OCI-LY7 (cell line): Measurements from ENCODE around the gene GATA2. TPM values are rescaled to one million over a fixed set of nuclear protein-coding genes. Genes with fewer than 3 reads are reported as not detected.

Experiments used
- BruUV-seq: library from RNA; stranded (reverse); fragments of 400-500 nt; replicated peaks from 2 replicates; lab custom pipeline; 2021; lab: Mats Ljungman, UMichigan
- CTCF ChIA-PET: fragments of 300-600 bp; sonication (Branson Sonifier 250); formaldehyde crosslinking; loops from one replicate; lab custom pipeline; 2022; ENCODE audit warnings: antibody characterized with exemption; ENCODE audit not compliant: unreplicated experiment; lab: Charles Lee
- POLR2A ChIA-PET: fragments of 300-600 bp; sonication (Branson Sonifier 250); formaldehyde crosslinking; loops from one replicate; lab custom pipeline; 2022; ENCODE audit warnings: antibody characterized with exemption; lab: Charles Lee
- DNase-seq: peaks from one replicate; pipeline ENCODE4 v3.0.0-alpha.2; 2015; ENCODE audit warnings: low spot score
- H2AFZ ChIP-seq: fragments of 200-600 bp; sonication (generic), shearing (Covaris generic); 2 replicates; pipeline ENCODE4 v1.6.1; 2014; ENCODE audit warnings: mild to moderate bottlenecking, antibody characterized with exemption, low read length, moderate library complexity
- H3K27ac ChIP-seq: fragments of 200-600 bp; sonication (generic); 2 replicates; pipeline ENCODE4 v1.5.1; 2014; ENCODE audit warnings: mixed run types, low read depth, mild to moderate bottlenecking, moderate library complexity, low read length, inconsistent platforms; ENCODE audit not compliant: poor library complexity, severe bottlenecking
- H3K36me3 ChIP-seq: fragments of 200-600 bp; sonication (generic); 2 replicates; pipeline ENCODE4 v1.6.1; 2014; ENCODE audit warnings: mild to moderate bottlenecking, antibody characterized with exemption, low read length, moderate library complexity, mixed read lengths; ENCODE audit not compliant: insufficient read depth
- H3K4me1 ChIP-seq: fragments of 200-600 bp; sonication (generic); 2 replicates; pipeline ENCODE4 v1.5.1; 2014; ENCODE audit warnings: mild to moderate bottlenecking, low read length; ENCODE audit not compliant: insufficient read depth, poor library complexity, severe bottlenecking
- H3K4me2 ChIP-seq: fragments of 200-600 bp; sonication (generic); 2 replicates; pipeline ENCODE4 v1.6.1; 2014; ENCODE audit warnings: mild to moderate bottlenecking, low read length
- H3K4me3 ChIP-seq: fragments of 200-600 bp; sonication (generic); 2 replicates; pipeline ENCODE4 v1.5.1; 2014; ENCODE audit warnings: mild to moderate bottlenecking, low read depth, low read length; ENCODE audit not compliant: poor library complexity, severe bottlenecking
- H3K79me2 ChIP-seq: fragments of 200-600 bp; sonication (generic); 2 replicates; pipeline ENCODE4 v1.6.1; 2016; ENCODE audit warnings: low read depth, mild to moderate bottlenecking, low read length, moderate library complexity, mixed read lengths; ENCODE audit not compliant: insufficient read depth
- H3K9me2 ChIP-seq: fragments of 200-600 bp; sonication (generic); 2 replicates; pipeline ENCODE4 v1.6.1; 2016; ENCODE audit warnings: mild to moderate bottlenecking, low read length, mixed read lengths; ENCODE audit not compliant: insufficient read depth
- H3K9me3 ChIP-seq: fragments of 200-600 bp; sonication (generic); 2 replicates; pipeline ENCODE4 v1.6.1; 2014; ENCODE audit warnings: mild to moderate bottlenecking, mixed run types, low read length, mixed read lengths
- H4K20me1 ChIP-seq: fragments of 200-600 bp; sonication (generic); 2 replicates; pipeline ENCODE4 v1.6.1; 2014; ENCODE audit warnings: mild to moderate bottlenecking, antibody characterized with exemption, low read length, moderate library complexity, mixed read lengths; ENCODE audit not compliant: insufficient read depth
- CTCF ChIP-seq: fragments of 200-600 bp; sonication (generic); conservative IDR thresholded peaks from 2 replicates; pipeline ENCODE4 v1.5.1; 2014; ENCODE audit warnings: mild to moderate bottlenecking, antibody characterized with exemption, low read length, moderate library complexity, mixed read lengths
- EZH2phosphoT487 ChIP-seq: fragments of 200-600 bp; sonication (generic); IDR thresholded peaks from 2 replicates; pipeline ENCODE4 v1.6.1; 2018; ENCODE audit warnings: low read depth, borderline replicate concordance, mild to moderate bottlenecking, mixed run types, antibody characterized with exemption, low read length, moderate library complexity, mixed read lengths
- intact Hi-C: fragments of 100-400 bp; cut with micrococcal nuclease; formaldehyde crosslinking; loops from one replicate; pipeline ENCODE4 v1.10.0; 2022; ENCODE audit not compliant: unreplicated experiment
- total RNA-seq, 2 experiments: library from RNA; depleted of rRNA in 1 of 2; stranded (reverse); fragments of >200 nt in 1 of 2; shearing (Covaris generic) in 1 of 2; gene quantifications; 2 replicates each; pipeline ENCODE4 v1.2.3, GENCODE V29; 2014 to 2022

GATA2 gene
- total RNA-seq, 2 experiments from 2014 or later, result not detected

- Histone ChIP-seq H2AFZ (no peak overlapping the region), H3K4me3 (no peak overlapping the region), H3K9me2 (no peaks in the 10 kb centered on the region), H3K79me2 (no peaks in the 10 kb centered on the region), H3K36me3 (no peaks in the 10 kb centered on the region), H4K20me1 (no peaks in the 10 kb centered on the region), H3K4me1 (no peaks in the 10 kb centered on the region), H3K4me2 (peak overlapping the region; percentile 51; the same call in 1 of the 2 replicates), H3K27ac (no peak overlapping the region), H3K9me3 (no peaks in the 10 kb centered on the region)
- no peak for DNase-seq
- no peak for TF ChIP-seq CTCF
- TF ChIP-seq EZH2phosphoT487, result no peak
- ChIA-PET POLR2A (no interaction called here), CTCF (no interaction called here)
- intact Hi-C loops, result loop anchor here (1.0 to 5.0 kb wide), 3 partner anchors 70 to 399 kb away; no protein-coding TSS in a partner anchor
- BruUV-seq, result no TSS peak
Observed at GRCh38 chr3:128496602-128497304, 3.8 kb upstream of the GATA2 start.

DNA sequence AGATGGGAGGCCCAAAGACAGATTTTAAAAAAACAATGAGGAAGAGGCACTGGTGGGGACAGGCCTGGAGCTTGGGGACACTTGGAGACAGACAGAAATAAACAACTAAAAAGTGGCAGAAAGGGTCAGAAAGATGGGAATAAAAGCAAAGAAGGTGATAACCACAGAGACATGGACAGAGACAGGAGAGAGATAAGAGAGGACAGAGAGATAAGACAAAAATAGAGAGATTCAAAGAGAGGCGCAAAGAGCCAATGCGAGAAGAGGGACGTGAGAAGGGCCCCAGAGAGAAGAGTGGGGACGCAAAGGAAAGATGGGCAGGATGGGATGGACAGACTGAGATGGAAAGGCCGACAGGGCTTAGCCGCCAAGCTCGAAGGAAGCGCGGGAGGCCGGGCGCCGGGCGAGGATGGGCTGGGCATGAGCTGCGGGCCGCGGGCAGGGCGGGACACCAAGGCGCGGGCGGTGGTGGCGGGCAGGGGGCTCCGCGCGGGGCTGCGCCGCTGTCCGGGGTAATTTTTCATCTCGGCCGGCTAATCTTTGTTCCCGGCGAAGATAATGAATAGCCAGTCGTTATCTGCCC, 3.1 kb upstream of the GATA2 start:
- DNase-seq, result no peak
- H3K4me2 ChIP-seq, result no peak overlapping the region

More for the DNA sequence above, 3.1 kb upstream of the GATA2 start:
- Histone ChIP-seq H3K27ac (no peak overlapping the region), H3K79me2 (no peaks in the 10 kb centered on the region), H3K9me3 (no peaks in the 10 kb centered on the region), H2AFZ (no peak overlapping the region), H3K4me3 (no peak overlapping the region), H3K36me3 (no peaks in the 10 kb centered on the region), H3K4me1 (no peaks in the 10 kb centered on the region), H3K9me2 (no peaks in the 10 kb centered on the region), H4K20me1 (no peaks in the 10 kb centered on the region)
- no TSS peak for BruUV-seq
- ChIA-PET POLR2A (no interaction called here), CTCF (no interaction called here)
- no peak for TF ChIP-seq CTCF
- TF ChIP-seq EZH2phosphoT487, result no peak
- intact Hi-C loops, result loop anchor here (5.0 kb wide), 2 partner anchors 269 to 399 kb away; no protein-coding TSS in a partner anchor
